ENCODE measurements around the gene NOL3. TPM values are rescaled to one million over a fixed set of nuclear protein-coding genes. Genes with fewer than 3 reads are reported as not detected.

The NOL3 gene
- total RNA-seq, 1 experiment from 2014 or later, result 5.6 TPM

DNA sequence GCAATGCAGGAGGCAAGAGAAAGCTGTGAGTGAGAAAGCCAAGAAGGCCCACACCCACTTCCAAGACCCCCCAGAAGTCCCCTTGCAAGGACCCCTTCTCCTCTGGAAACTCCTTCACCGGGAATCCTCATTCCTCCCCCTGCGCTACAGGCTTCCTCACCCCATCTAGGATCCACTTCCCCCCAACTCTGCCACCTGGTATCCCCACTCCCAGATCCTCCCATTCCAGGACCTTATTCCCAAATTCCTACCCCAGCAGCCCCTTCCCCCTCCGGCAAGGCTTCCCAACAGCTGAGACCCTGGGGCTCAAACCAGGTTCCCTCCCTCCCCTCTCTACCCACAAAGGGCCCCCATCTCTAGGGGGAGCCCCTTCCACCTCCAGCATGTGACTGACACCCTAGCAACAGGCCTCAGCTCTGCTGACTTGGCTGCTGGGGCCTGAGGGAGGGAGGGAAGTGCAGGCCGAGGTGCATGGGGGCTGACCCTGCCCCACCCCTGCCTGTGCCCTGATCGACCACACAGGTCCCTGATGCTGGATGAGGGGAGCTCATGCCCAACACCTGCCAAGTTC, 3.7 kb upstream of the NOL3 start:
- H2BK120ac ChIP-seq (ENCODE audit: low read depth, low read length, poor library complexity, severe bottlenecking), result no peak overlapping the region
- H4K20me1 ChIP-seq (ENCODE audit: control insufficient read depth, insufficient read depth, insufficient read length), result no peaks in the 10 kb centered on the region
- Mint-ChIP-seq H3K36me3 (ENCODE audit: insufficient read depth in 1 of 3, low read depth in 3 of 3) (no peaks in the 10 kb centered on the region; a peak in 1 of 7 replicates), H3K9me3 (peaks cover 3% of the 10 kb centered on the region in 2 experiments; a peak in 2 of 5 replicates), H3K27me3 (ENCODE audit: low read depth) (peaks cover 92% of the 10 kb centered on the region), H3K4me3 (peak overlapping the region in 1 of 2 experiments; percentile 66; a peak in 1 of 5 replicates), H3K27ac (no peak overlapping the region), H3K4me1 (peaks cover 23 to 59% of the 10 kb centered on the region in 2 experiments)
- no peak overlapping the region for H3T11ph ChIP-seq (ENCODE audit: low read length)
- no peak overlapping the region for H3K14ac ChIP-seq (ENCODE audit: insufficient read depth, low read length)
- no peak overlapping the region for H4K5ac ChIP-seq (ENCODE audit: insufficient read length, low read depth, low read length)
- H4K8ac ChIP-seq (replicated peaks; ENCODE audit: insufficient read length, low read depth, low read length), result no peak overlapping the region
- no peaks in the 10 kb centered on the region for H3K9me3 ChIP-seq (ENCODE audit: control insufficient read depth, low read depth, low read length)
- WGBS (ENCODE audit: extremely low coverage, insufficient read length, low lambda C conversion rate), result no CpG with 5 or more reads among the region's 5 CpGs
- no peak overlapping the region for H3K56ac ChIP-seq (ENCODE audit: insufficient read length, low read depth, low read length)
- H2AK5ac ChIP-seq (ENCODE audit: insufficient read length, low read length), result no peak overlapping the region
- peaks cover 84% of the 10 kb centered on the region for H3K27me3 ChIP-seq (ENCODE audit: insufficient read depth, low read length)
- H3K9ac ChIP-seq (ENCODE audit: extremely low read depth, insufficient read length, low read length), result no peak overlapping the region
- no peak overlapping the region for H2BK20ac ChIP-seq (ENCODE audit: low read depth, low read length, poor library complexity, severe bottlenecking)
- peaks cover 14% of the 10 kb centered on the region for H3K23me2 ChIP-seq (ENCODE audit: insufficient read length, low read depth, low read length, poor library complexity, severe bottlenecking)
- H2AFZ ChIP-seq (ENCODE audit: low read length), result no peak overlapping the region
- no peaks in the 10 kb centered on the region for H3K79me2 ChIP-seq (ENCODE audit: insufficient read depth, low read length)
- no peak overlapping the region for H2BK15ac ChIP-seq (ENCODE audit: low read depth, low read length)
- H3K4me1 ChIP-seq (ENCODE audit: insufficient read depth, low read length), result peaks cover 4% of the 10 kb centered on the region; the same call in 1 of the 2 replicates
- H2BK12ac ChIP-seq (ENCODE audit: insufficient read length, low read depth, low read length), result no peak overlapping the region
- H3K23ac ChIP-seq (ENCODE audit: insufficient read length, low read depth, low read length), result no peak overlapping the region
- no peak overlapping the region for H3K27ac ChIP-seq (ENCODE audit: insufficient read length, low read depth, low read length)
- TF ChIP-seq, protein P1, sequence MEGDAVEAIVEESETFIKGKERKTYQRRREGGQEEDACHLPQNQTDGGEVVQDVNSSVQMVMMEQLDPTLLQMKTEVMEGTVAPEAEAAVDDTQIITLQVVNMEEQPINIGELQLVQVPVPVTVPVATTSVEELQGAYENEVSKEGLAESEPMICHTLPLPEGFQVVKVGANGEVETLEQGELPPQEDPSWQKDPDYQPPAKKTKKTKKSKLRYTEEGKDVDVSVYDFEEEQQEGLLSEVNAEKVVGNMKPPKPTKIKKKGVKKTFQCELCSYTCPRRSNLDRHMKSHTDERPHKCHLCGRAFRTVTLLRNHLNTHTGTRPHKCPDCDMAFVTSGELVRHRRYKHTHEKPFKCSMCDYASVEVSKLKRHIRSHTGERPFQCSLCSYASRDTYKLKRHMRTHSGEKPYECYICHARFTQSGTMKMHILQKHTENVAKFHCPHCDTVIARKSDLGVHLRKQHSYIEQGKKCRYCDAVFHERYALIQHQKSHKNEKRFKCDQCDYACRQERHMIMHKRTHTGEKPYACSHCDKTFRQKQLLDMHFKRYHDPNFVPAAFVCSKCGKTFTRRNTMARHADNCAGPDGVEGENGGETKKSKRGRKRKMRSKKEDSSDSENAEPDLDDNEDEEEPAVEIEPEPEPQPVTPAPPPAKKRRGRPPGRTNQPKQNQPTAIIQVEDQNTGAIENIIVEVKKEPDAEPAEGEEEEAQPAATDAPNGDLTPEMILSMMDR (conservative IDR thresholded peaks at IDR 0.05), result no peak
- no peak overlapping the region for H3K4ac ChIP-seq (ENCODE audit: low read depth, low read length)
- no peak overlapping the region for H3K4me2 ChIP-seq (ENCODE audit: insufficient read depth, insufficient read length, low read length)
- H2BK5ac ChIP-seq (ENCODE audit: insufficient read length, low read length), result no peak overlapping the region
- H4K91ac ChIP-seq (ENCODE audit: insufficient read length, low read depth, low read length), result no peak overlapping the region
- H3K79me1 ChIP-seq (ENCODE audit: insufficient read depth, low read depth, low read length, poor library complexity, severe bottlenecking), result no peaks in the 10 kb centered on the region
- H3K18ac ChIP-seq (ENCODE audit: insufficient read length, low read depth, low read length), result no peak overlapping the region
- DNase-seq, result no peak
